GM19351 (cell line): ENCODE measurements around the gene POC1B.
A peak's percentile ranks its signal among the peaks of the same experiment; 100 is the strongest.

Source experiments
- ATAC-seq: cut with Tn5 transposase; IDR thresholded peaks from one replicate; pipeline ENCODE4 v1.9.1; 2021; ENCODE audit warnings: mild to moderate bottlenecking, moderate library complexity; ENCODE audit not compliant: unreplicated experiment

The POC1B gene

DNA sequence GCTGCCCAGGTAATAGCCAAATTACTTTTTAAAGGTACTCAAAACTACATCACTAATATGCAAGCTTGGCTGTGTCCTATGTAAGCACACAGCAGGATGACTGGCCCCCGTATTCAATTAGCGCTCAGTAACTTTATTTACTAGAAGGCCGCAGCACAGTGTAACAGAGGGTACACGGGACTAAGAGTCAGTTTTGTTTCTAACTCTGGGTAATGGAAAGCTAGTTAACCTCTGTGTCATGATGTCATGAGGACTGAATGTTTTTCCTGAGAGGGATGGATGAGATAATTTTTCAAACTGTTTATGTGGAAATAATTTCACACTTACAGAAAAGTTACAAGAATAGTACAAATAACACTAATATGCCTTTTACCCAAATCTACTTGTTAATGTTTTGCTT is 28.4 kb downstream of the POC1B start:
- no peak for ATAC-seq

DNA sequence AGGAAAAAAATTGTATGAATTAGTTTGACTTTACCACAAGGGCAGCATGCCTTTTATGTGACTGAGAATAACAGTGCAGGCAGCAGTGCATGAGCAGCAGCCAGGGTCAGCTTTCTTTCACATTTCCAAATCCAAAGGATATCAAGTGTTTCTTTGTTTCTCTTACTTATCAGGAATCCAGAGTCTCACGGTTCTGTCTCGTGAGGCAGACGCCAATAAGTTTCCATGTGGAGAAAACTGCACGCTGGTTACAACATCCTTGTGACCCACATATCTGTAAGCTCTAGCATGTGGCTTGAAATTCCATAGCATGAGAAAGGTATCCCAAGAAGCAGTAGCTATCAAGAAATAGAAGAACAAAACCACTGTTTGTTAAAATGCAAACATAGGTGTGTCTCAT is 28.8 kb downstream of the POC1B start:
- ATAC-seq = no peak

DNA sequence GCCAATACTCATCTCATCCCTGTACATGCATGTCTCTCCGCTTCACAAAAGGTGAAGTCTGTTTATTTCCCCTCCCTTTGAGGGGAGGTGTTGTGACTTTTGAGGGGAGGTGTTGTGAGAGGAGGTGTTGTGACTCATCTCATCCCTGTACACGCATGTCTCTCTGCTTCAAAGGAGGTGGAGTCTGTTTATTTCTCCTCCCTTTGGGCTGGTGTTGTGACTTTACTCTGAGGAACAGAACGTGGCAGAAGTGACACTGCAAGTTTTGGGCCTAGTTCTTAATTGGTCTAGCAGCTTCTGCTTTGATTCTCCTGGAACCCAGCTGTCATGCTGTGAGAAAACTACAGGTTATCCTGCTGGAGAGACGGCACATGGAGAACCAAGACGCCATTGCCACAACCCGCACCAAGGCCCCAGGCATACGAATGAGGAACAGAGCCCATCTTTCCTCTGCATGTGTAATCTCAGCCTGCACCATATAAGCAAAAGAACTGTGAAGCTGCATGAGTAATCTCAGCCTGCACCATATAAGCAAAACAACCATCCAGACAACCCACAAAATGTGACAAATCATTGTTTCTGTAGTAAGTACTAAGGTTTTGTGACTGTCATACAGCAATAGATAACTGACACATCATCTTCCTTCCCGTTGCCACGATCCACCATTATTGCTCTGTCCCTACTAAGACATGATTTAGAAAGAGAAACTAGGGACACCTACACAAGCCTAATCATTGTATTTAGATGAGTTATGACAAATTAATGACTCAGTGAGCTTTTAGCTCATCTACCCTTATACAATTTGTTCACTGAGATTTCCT is 31.2 kb downstream of the POC1B start:
- peak; percentile 65 for ATAC-seq

DNA sequence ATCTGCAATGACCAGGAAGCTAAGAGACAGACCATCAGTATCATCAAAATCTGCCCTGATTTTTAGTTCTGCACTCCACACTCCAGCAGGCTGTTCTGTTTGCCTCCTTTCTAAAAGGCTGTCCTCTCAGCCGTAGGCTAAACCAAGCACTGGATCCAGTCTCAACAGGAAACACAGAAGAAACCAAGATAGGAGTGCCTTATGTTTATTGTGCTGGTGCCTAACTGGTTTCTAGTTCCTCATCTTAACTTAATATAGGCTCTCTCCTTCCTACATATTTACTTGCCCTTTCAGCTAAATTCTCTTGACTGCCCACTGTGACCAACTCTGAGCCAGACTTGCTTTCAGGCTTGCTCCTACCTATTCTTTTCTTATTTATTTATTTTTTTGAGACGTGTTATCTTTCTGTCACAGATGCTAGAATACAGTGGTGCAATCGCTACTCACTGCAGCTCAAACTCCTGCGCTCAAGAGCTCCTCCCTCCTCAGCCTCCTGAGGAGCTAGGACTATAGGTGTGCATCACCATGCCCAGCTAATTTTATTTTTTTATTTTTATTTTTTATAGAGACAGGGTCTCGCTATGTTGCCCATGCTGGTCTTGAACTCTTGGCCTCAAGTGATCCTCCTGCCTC is 32.1 kb downstream of the POC1B start:
- ATAC-seq = peak; percentile 28

DNA sequence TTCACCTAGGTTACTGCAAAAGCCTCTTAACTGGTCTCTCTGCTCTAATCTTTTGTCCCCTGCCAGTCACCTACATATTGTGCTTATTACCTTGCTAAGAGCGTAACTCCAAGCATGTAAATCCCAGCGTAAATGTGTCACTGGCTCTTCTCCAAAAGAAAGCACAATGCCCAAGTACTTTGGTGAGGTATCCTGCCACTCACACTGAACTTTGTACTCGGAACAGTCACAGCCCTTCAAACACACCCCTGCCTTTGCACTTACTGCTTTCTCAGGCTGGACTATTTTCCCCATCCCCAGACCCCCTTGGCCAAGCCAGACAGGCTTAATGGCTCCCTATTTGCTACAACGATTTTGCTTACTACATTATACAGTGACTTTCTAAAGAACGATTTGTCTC is 33.0 kb downstream of the POC1B start:
- ATAC-seq = no peak

DNA sequence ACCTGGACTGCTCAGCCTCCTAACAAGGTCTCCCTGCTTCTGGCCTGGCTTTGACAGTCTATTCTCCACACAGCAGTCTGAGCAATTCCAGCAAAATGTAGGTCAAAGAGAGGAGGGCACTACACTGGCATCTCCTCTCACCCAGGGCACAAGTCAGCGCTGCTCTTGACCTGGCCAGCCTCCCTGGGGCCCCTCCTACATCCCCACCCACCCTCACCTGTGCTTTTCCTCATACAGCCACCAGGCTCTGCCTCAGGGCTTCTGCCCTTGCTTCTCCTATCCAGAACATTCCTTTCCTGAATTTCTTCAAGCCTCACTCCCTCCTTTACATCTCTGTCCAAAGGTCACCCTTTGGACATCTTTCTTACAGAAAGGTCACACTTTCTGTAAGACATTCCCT is 34.9 kb downstream of the POC1B start:
- ATAC-seq = no peak

DNA sequence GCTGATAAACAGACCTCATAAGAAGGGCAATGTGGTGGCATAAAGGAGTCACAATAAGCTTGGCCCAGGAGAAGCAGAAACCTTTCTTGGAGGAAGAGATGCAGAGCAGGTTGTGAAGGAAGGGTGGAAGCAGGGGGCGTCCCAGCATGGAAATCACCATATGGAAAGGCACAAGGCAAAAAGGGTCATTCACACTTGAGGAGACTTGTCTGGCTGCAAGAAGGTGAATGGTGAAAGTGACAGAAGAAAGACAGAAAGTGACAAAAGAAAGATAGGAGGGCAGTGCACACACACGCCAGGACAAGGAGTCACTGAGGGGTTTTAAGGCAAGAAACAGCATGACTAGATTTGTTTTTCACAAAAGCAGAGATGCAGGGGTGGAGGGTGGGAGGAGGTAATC is 39.6 kb downstream of the POC1B start:
- ATAC-seq = no peak

DNA sequence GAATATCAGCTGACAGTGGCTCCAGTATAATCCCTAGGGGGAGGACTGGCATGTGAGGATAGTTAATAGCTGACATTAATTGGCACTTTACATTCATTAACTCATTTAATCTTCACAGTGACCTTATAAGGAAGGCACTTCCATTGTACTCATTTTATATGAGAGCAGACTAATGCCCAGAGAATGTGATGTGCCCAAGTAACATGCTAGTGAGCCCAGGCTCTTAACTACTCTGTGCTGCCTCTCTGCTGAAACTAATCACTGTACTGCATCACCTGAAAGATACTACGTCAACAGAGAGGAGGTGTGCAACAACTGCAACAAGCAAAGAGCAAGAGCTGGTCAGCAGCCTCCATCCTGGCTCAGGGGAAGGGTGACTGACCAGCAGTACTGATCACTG is 41.4 kb downstream of the POC1B start:
- no peak for ATAC-seq

DNA sequence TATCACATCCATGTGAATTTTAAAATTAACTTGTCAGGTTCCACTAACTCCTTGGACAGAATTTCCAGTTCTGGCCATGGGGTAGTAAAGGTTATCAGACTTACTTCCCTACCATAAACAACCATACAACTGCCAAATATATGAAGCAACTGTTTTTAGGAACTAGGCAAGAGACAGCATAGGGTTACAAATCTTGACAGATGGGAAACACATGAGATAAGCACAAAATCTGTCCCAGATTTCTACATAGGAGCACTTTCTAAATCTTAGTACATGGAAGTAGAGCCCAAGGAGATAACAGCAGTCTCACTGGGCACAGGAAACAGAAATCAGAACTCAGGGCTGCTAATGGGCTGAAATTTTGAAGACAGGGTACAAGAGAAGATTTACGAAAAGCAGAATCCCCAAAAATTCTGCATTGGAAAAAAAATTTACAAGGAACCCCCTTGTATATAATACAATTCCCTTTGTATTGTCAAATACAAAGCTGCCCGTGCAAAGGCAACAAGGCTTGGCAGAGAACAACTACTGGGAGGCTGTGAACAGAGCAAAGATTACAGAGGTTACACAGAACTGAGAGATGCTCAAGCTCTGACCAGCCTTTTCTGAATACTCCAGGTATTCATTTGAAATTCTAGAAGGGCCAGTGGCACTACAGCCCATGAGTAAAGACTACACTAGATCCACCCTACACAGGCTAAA is 44.5 kb downstream of the POC1B start:
- no peak for ATAC-seq

DNA sequence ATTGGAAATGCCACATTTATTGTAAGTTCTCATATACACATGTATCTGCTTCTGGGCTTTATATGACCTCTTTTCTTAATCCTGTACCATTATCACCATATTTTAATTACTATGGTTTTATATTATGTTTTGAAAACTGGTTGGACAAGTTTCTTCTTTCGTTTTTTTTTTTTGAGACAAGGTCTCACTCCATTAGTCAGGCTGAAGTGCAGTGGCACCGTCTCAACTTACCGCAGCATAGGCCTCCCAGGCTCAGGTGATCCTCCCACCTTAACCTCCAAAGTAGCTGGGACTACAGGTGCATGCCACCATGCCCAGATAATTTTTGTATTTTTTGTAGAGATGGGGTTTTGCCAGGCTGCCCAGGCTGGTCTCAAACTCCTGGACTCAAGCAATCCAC is 45.9 kb downstream of the POC1B start:
- no peak for ATAC-seq

DNA sequence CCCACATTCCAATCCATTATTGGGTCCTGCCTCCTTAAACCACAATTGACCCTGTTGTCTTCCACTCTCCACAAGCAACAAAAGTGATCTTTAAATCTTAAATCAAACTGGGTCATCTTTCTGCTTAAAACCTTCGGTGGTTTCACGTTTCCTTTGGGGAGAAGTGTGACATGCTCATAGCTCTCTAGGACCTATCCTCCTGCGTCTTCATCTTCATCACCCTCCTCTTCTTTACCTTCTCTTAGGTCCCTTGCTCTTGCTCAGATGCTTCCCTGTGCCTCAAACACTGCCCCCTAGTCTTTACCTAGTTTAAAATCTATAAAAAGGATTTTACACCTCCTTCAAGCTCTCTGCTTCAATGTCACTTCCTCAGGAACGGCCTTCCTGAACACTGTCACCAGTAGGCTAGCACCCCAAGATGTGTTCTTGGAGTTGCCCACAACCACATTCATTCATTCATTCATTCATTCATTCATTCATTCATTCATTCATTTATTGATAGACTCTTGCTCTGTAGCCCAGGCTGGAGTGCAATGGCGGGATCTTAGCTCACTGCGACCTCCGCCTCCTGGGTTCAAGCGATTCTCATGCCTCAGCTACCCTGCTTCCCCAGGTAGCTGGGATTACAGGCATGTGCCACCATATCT is 48.1 kb downstream of the POC1B start:
- no peak for ATAC-seq

DNA sequence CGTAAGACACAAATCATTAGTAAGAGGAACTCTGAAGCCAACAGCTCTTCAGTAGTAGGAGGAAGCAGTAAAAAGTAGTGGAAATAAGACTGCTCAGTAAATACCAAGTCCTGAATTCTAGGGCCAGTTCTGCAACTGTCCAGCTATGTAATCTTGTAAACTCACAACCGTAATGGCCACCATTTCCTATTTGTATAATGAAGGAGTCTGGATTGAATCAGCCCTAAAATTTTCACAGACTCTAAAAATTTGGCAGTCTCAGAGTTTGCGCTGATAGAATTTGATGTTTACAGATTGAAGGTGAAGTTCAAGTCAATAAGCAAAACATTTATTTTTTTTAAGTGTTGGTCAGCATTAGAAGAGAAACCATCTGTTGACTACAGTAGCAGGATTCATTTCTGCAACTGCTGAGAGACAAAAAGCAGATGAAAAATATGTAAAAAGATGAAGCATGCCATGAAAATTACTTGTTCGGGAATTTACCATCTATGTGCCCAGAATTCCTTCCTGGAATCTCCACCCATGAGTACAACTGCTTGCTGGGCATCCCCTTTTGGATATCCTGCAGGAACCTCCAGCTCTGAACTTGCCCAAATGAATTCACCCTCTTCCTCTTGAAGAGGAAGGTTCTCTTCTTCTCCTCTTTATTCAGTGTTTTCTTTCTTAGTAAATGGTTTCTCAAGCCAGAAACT is 48.8 kb downstream of the POC1B start:
- ATAC-seq = no peak

DNA sequence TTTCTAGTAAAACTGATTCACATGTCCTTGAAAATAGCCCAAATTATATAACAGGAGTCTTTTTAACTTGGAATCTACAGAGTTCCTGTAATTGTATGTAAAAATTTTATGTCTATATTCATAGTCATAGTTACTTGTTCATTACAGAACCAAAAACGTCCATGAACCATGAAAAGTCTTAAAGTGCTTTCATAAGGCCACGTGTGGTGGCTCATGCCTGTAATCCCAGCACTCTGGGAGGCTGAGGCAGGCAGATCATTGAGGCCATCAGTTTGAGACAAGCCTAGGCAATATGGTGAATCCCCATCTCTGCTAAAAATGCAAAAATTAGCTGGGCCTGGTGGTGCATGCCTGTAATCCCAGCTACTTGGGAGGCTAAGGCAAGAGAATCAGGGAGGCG is 49.6 kb downstream of the POC1B start:
- ATAC-seq = no peak

DNA sequence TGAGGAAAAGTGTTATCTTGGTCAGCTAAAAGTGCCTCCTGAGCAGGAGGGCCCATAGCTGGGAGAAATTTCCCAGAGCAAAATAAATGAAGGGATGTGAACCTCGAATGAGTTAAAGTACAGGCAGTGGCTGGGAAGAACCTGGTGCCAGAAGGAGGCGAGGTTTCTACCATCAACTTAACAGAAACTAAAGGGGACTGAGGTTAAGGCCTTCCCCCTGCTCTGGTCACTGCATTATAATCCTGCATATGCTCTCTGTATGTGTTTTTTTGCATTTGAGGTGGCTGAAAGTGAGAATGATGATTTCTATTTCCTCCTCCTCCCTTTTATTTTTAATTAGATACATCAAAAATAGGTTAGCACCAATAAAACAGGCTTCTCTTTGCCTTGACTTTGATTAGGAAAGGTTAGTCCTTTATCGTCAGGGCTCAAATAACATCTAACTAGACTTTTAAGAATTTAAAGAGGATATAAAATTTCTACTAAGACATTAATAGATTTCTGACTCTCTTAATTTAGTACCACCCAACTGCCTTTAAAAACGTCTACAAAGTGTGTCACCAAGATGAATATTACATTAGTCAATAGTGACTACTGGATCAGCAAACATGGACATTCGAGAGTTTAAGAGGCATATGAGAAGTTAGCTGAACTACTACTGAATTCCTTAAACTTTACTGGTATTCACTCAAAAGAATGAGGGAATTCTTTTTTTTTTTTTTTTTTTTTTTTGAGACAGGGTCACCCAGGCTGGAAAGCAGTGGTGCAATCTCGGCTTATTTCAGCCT is 50.5 kb downstream of the POC1B start:
- peak; percentile 52 for ATAC-seq

DNA sequence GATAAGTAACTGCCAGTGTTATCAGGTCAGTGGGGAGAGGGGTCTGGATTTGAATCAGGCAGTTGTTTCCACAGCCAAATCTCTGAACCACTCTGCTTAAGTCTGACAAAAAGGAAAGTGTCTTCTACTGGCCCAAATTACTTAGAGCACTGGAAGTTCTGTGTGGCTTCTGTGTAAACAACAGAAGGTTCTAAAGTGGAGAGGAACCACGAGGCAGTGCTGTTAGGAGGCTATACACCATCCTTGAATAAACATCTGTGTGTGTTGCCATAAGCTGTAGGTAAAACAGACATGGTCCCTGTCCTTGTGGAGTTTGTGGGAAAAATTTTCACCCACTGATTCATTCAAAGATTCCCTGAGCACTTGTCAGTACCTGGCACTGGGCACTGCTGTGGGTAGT is 51.2 kb downstream of the POC1B start:
- no peak for ATAC-seq

DNA sequence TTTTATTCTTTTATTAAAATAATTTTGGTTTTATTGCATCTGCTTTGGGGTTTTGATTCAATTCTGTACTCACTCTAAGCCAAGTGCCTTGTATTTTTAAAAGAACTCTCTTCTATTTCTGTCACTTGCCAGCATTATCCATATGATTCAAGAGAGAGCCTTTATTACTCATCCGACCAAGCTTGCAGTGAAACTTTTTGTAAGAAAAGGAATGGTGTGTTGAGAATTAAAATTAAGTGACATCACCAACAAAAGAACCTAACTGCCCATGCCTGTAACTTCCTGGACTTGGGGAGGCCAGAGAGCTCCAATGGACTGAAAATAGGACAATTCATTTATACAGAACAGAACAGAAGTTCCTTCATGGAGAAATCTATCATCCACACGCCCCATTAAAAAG is 53.3 kb downstream of the POC1B start:
- ATAC-seq = no peak

DNA sequence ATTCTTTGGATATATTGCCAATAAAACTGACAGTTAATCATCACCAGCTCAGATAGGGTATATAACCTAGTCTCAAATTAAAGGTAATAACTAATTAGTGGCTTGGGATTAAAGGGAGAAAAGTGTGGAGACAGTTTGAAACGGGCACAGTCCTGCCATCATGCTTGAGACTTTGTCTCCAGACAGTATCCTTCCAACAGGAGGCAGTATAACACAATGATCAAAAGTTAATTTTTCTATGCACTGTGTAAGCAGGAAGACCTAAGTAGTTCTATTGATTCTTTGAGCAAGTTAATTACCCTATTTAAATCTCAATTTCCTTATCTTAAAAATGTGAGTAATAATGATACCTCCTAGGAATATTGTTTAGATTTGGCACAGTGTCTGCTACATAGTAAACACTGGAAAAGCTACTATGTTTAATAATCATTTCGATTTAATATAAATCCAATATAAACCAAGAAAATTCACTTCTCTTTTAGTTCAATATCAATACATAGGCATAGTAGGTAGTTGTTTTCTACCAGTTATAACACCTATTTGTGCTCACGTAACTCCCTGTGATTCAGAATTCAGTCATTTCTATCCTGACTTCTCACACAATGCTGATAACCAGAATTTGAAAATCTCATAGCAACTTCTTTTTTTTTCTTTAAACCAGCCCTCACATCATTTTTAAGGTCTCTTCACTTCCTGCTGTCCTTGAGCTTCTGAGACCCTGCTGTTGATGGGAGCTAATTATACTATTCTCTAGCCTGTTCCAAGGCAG is 54.9 kb downstream of the POC1B start:
- peak; percentile 41 for ATAC-seq

DNA sequence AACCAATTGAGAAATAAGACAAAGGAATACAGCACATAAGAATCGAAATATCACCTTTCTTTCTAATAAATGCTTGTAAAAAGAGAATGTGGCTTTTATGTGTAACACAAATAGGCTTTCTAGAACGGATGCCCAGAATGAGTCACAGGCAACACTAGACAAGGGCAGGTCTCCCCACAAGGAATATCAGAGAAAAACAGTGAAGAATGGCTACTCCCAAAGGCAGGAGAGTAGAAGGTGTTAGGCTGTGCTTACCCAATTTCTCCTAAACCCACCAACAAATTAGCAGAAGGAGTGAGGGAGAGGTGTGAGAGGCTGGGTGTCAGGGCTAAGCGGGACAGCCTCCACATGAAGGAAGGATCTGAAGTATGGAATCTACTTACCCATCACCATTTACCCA is 56.5 kb downstream of the POC1B start:
- ATAC-seq = peak; percentile 64

DNA sequence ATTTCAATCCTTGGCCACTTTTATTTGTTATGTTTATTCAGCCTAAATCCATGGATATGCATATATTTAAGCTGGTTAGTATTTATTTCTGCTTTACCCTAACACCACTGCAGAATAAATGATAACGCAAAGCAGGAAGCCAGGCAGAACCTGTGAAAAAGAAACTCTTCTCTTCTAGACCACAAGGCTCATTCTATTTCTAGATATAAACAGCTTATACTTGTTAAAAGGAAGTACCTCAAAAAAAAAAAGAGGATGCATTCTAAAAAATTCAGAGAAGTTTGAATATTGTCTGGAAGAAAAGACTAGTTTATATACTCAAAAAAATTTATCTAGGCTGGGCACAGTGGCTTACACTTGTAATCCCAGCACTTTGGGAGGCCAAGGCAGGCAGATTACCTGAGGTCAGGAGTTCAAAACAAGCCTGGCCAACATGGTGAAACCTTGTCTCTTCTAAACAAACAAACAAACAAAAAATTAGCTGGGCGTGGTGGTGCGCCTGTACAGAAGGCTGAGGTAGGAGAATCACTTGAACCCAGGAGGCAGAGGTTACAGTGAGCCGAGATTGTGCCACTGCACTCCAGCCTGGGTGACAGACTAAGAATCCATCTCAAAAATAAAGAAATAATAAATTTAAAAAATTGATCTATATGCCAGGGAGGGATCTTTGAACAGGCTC is 57.1 kb downstream of the POC1B start:
- ATAC-seq = peak; percentile 76
